ENCODE results near the gene ZNF20. TPM values are rescaled to one million over a fixed set of nuclear protein-coding genes. Genes with fewer than 3 reads are reported as not detected.

The ZNF20 gene
- total RNA-seq, 6 experiments from 2014 or later: 0.98 to 2.7 (median 1.5) TPM

- ATAC-seq: peak in 3 of 4 donors; percentile 30 to 42 (median 39)
- no peaks in the 10 kb centered on the region for H3K4me1 ChIP-seq
- TF ChIP-seq, protein P1, sequence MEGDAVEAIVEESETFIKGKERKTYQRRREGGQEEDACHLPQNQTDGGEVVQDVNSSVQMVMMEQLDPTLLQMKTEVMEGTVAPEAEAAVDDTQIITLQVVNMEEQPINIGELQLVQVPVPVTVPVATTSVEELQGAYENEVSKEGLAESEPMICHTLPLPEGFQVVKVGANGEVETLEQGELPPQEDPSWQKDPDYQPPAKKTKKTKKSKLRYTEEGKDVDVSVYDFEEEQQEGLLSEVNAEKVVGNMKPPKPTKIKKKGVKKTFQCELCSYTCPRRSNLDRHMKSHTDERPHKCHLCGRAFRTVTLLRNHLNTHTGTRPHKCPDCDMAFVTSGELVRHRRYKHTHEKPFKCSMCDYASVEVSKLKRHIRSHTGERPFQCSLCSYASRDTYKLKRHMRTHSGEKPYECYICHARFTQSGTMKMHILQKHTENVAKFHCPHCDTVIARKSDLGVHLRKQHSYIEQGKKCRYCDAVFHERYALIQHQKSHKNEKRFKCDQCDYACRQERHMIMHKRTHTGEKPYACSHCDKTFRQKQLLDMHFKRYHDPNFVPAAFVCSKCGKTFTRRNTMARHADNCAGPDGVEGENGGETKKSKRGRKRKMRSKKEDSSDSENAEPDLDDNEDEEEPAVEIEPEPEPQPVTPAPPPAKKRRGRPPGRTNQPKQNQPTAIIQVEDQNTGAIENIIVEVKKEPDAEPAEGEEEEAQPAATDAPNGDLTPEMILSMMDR (IDR thresholded peaks at IDR 0.05): peak; percentile 33 to 47 (median 44)
- TF ChIP-seq POLR2A (IDR thresholded peaks at IDR 0.05): no peak
- H3K27ac ChIP-seq: no peak overlapping the region
- H3K27me3 ChIP-seq: no peaks in the 10 kb centered on the region
- no peak for DNase-seq
- WGBS (ENCODE audit: insufficient coverage, low coverage, low lambda C conversion rate, missing lambda C conversion rate): 25% methylated on average over 2 of the region's 2 CpGs
- H3K9me3 ChIP-seq: peaks cover 0 to 4% (median 0%) of the 10 kb centered on the region in 4 donors
- H3K36me3 ChIP-seq: no peaks in the 10 kb centered on the region
- intact Hi-C loops (cut with DNase I): no loop called here
- no peak overlapping the region for H3K4me3 ChIP-seq
These were observed 13.4 kb downstream of the ZNF20 start for GRCh38 chr19:12126707-12127106.

- Histone ChIP-seq H3K27me3 (no peaks in the 10 kb centered on the region), H3K36me3 (no peaks in the 10 kb centered on the region), H3K9me3 (no peaks in the 10 kb centered on the region), H3K27ac (no peak overlapping the region), H3K4me3 (no peak overlapping the region), H3K4me1 (no peaks in the 10 kb centered on the region)
- no peak for DNase-seq
- WGBS (ENCODE audit: insufficient coverage, low coverage, low lambda C conversion rate, missing lambda C conversion rate): 38% methylated on average over 5 of the region's 33 CpGs
- intact Hi-C loops (cut with DNase I): no loop called here
- peak in 1 of 4 donors; percentile 17 for ATAC-seq
- TF ChIP-seq, protein P1 (IDR thresholded peaks at IDR 0.05): no peak
These were observed 22.8 kb downstream of the ZNF20 start for GRCh38 chr19:12117201-12117970.

DNA sequence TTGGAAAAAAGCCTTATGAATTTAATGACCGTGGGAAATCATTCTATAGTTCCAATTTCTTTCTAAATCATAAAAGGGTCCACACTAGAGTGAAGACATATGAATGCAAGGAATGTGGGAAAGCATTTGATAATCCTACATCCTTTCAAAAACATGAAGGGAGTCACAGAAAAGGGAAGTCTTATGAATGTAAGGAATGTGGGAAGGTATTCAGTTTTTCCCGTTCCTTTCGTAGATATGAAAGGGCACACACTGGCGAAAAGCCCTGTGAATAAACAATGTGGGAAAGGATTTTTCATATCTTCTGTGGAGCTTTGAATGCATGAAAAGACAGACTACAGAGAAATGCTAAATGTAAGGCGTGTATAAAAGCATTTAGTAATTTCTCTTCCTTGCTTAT is 27.0 kb downstream of the ZNF20 start:
- H3K36me3 ChIP-seq: peaks cover 0 to 2% (median 0%) of the 10 kb centered on the region in 4 donors
- no peak overlapping the region for H3K4me3 ChIP-seq
- H3K27me3 ChIP-seq: no peaks in the 10 kb centered on the region
- no peak for DNase-seq
- ATAC-seq: no peak
- TF ChIP-seq, protein P1 (IDR thresholded peaks at IDR 0.05): no peak
- TF ChIP-seq POLR2A (IDR thresholded peaks at IDR 0.05): no peak
- no peaks in the 10 kb centered on the region for H3K4me1 ChIP-seq
- 80% methylated on average over 5 of the region's 5 CpGs for WGBS (ENCODE audit: insufficient coverage, low coverage, low lambda C conversion rate, missing lambda C conversion rate)
- intact Hi-C loops (cut with DNase I): no loop called here
- H3K9me3 ChIP-seq: peaks cover 0 to 13% (median 2%) of the 10 kb centered on the region in 4 donors
- no peak overlapping the region for H3K27ac ChIP-seq

DNA sequence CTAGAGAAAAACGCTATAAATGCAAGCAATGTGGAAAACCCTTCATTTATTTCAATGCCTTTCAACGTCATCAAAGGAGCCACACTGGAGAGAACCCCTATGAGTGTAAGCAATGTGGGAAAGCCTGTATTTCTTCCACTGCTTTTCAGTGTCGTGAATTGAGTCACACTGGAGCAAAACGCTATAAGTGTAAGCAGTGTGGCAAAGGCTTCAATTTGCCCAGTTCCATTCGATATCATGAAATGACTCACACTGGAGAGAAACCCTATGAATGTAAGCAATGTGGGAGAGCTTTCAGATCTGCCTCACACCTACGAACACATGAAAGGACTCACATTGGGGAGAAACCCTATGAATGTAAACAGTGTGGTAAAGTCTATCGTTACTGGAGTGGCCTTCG is 27.4 kb downstream of the ZNF20 start:
- H3K27ac ChIP-seq: no peak overlapping the region
- TF ChIP-seq, protein P1 (IDR thresholded peaks at IDR 0.05): no peak
- TF ChIP-seq POLR2A (IDR thresholded peaks at IDR 0.05): no peak
- peaks cover 0 to 2% (median 0%) of the 10 kb centered on the region in 4 donors for H3K36me3 ChIP-seq
- intact Hi-C loops (cut with DNase I): no loop called here
- peaks cover 0 to 13% (median 2%) of the 10 kb centered on the region in 4 donors for H3K9me3 ChIP-seq
- H3K4me1 ChIP-seq: no peaks in the 10 kb centered on the region
- H3K4me3 ChIP-seq: no peak overlapping the region
- no peak for ATAC-seq
- H3K27me3 ChIP-seq: no peaks in the 10 kb centered on the region
- WGBS (ENCODE audit: insufficient coverage, low coverage, low lambda C conversion rate, missing lambda C conversion rate): 67% methylated on average over 8 of the region's 8 CpGs
- no peak for DNase-seq
